NCI-H82 (cell line): ENCODE results near the gene SLC44A1.

Experiments used
- DNase-seq: peaks from one replicate; lab custom pipeline; 2025; lab: John Stamatoyannopoulos, UW

The SLC44A1 gene

GRCh38 chr9:105338308-105338707 is 93.9 kb downstream of the SLC44A1 start:
- no peak for DNase-seq

- no peak for DNase-seq
These were observed 95.4 kb downstream of the SLC44A1 start for GRCh38 chr9:105339849-105340248.

- DNase-seq = no peak
These were observed 97.1 kb downstream of the SLC44A1 start for GRCh38 chr9:105341434-105342146.

GRCh38 chr9:105342147-105342505 is 97.7 kb downstream of the SLC44A1 start:
- no peak for DNase-seq

- no peak for DNase-seq
These were observed 99.8 kb downstream of the SLC44A1 start for GRCh38 chr9:105344283-105344682.

- DNase-seq = no peak
These were observed 101.2 kb downstream of the SLC44A1 start for GRCh38 chr9:105345626-105346025.

GRCh38 chr9:105346273-105346672 is 101.8 kb downstream of the SLC44A1 start:
- DNase-seq = peak; percentile 82

GRCh38 chr9:105354448-105354847 is 110.0 kb downstream of the SLC44A1 start:
- DNase-seq = no peak

- peak; percentile 19 for DNase-seq
These were observed 111.3 kb downstream of the SLC44A1 start for GRCh38 chr9:105355781-105356180.

- no peak for DNase-seq
These were observed 113.5 kb downstream of the SLC44A1 start for GRCh38 chr9:105357937-105358336.

- peak; percentile 43 for DNase-seq
These were observed 115.4 kb downstream of the SLC44A1 start for GRCh38 chr9:105359892-105360291.

- peak; percentile 5 for DNase-seq
These were observed 115.9 kb downstream of the SLC44A1 start for GRCh38 chr9:105360344-105360743.

GRCh38 chr9:105361873-105362272 is 117.4 kb downstream of the SLC44A1 start:
- no peak for DNase-seq

GRCh38 chr9:105362470-105362869 is 118.0 kb downstream of the SLC44A1 start:
- DNase-seq = no peak

GRCh38 chr9:105363837-105364236 is 119.4 kb downstream of the SLC44A1 start:
- no peak for DNase-seq

GRCh38 chr9:105369911-105370310 is 125.5 kb downstream of the SLC44A1 start:
- DNase-seq = no peak

GRCh38 chr9:105373723-105374122 is 129.3 kb downstream of the SLC44A1 start:
- peak; percentile 27 for DNase-seq

- DNase-seq = no peak
These were observed 130.9 kb downstream of the SLC44A1 start for GRCh38 chr9:105375323-105375722.

- DNase-seq = no peak
These were observed 132.4 kb downstream of the SLC44A1 start for GRCh38 chr9:105376893-105377292.

GRCh38 chr9:105385381-105385985 is 141.0 kb downstream of the SLC44A1 start:
- DNase-seq = no peak

GRCh38 chr9:105389796-105390195 is 145.3 kb downstream of the SLC44A1 start:
- no peak for DNase-seq

GRCh38 chr9:105390871-105391270 is 146.4 kb downstream of the SLC44A1 start:
- DNase-seq = no peak

- DNase-seq = no peak
These were observed 146.8 kb downstream of the SLC44A1 start for GRCh38 chr9:105391288-105391687.

GRCh38 chr9:105392531-105392930 is 148.1 kb downstream of the SLC44A1 start:
- peak; percentile 32 for DNase-seq
